Measurements from ENCODE around the gene GLI2.
A peak's percentile ranks its signal among the peaks of the same experiment; 100 is the strongest.

Gene GLI2

DNA sequence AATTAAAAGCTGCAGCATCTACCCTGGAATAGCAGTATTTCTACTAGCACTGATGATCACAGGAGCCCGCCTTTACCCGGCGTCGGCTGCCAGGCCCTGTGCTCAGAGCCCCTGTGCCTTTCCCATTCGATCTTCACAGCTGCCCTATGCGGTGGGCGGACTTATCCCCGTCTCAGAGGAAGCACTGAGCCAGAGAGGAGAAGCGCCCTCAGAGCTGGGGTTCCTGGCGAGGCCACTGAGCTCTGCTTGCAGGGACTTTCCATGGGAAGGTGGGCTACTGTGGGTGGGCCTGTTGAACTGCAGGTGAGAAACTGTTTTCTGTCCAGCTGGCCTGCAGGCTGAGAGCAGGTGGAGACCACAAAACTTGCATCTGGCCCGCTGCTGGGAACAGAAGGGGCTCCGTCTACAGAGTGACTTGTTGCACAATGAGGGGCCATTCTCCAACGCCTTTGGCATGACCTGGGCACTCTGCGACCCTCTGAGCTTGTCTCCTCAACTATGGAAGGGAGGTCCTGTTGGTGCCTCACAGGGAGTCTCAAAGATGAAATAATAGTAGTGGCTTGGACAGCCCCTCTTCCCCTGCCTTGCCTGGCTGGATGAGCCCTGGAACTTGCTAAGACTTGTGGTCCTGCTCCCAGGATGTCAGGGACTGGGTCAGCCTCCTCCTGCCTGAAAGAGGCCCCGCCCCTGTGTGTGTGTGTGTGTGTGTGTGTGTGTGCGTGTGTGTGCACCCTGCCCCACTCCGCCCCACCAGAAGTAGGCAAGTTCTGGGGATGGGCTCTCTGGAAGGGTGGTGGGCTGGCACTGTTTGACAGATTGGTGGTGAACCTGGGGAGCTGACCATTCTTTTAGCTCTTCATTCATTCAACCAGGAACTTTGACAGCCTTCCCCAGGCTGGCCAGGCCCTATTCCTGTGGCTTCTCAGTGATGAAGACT is 32.7 kb downstream of the GLI2 start (continued):
- TF ChIP-seq, protein P1, sequence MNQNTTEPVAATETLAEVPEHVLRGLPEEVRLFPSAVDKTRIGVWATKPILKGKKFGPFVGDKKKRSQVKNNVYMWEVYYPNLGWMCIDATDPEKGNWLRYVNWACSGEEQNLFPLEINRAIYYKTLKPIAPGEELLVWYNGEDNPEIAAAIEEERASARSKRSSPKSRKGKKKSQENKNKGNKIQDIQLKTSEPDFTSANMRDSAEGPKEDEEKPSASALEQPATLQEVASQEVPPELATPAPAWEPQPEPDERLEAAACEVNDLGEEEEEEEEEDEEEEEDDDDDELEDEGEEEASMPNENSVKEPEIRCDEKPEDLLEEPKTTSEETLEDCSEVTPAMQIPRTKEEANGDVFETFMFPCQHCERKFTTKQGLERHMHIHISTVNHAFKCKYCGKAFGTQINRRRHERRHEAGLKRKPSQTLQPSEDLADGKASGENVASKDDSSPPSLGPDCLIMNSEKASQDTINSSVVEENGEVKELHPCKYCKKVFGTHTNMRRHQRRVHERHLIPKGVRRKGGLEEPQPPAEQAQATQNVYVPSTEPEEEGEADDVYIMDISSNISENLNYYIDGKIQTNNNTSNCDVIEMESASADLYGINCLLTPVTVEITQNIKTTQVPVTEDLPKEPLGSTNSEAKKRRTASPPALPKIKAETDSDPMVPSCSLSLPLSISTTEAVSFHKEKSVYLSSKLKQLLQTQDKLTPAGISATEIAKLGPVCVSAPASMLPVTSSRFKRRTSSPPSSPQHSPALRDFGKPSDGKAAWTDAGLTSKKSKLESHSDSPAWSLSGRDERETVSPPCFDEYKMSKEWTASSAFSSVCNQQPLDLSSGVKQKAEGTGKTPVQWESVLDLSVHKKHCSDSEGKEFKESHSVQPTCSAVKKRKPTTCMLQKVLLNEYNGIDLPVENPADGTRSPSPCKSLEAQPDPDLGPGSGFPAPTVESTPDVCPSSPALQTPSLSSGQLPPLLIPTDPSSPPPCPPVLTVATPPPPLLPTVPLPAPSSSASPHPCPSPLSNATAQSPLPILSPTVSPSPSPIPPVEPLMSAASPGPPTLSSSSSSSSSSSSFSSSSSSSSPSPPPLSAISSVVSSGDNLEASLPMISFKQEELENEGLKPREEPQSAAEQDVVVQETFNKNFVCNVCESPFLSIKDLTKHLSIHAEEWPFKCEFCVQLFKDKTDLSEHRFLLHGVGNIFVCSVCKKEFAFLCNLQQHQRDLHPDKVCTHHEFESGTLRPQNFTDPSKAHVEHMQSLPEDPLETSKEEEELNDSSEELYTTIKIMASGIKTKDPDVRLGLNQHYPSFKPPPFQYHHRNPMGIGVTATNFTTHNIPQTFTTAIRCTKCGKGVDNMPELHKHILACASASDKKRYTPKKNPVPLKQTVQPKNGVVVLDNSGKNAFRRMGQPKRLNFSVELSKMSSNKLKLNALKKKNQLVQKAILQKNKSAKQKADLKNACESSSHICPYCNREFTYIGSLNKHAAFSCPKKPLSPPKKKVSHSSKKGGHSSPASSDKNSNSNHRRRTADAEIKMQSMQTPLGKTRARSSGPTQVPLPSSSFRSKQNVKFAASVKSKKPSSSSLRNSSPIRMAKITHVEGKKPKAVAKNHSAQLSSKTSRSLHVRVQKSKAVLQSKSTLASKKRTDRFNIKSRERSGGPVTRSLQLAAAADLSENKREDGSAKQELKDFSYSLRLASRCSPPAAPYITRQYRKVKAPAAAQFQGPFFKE (tag by site-specific recombination; IDR thresholded peaks at IDR 0.05; ENCODE audit: borderline replicate concordance): no peak
- TF ChIP-seq KLF1 (tag by site-specific recombination; IDR thresholded peaks at IDR 0.05): peak; percentile 36; the same call in 1 of the 2 replicates

DNA sequence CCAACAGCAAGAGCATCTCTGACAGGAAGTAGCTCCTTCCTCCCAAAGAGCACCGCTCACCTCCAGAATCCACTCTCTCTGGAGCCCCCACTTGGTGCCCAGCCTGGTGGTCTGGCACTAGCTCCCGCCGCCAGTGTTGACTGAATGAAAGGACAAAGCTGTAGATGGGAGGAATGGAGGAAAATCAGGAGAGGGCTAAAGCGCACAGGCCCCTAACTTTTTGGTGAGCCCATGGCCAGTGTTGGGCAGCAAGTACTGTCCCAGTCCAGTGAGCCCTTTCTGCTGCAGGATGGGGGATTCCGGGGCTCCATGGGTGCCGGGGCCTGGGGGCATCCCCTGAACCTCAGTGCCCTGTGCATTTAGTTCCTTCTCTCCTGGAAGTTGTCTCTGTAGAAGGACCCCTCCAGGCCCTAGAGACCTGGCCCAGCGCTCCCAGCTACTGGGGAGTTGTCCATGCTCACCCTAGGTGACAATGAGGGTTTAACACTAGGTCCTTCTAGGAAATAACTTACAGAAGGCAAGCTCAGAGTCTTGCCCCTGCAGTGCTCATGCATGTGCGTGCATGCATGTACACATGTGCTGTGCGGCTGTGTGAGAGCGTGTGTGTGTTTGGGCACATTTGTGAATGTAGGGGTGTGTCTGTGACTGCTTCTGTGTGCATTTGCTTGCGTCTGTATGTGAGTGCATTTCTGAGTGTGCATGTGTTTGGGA is 33.6 kb downstream of the GLI2 start:
- H3K4me3 ChIP-seq (ENCODE audit: low read depth, low read length): no peak overlapping the region
- no peaks in the 10 kb centered on the region for H3K9me3 ChIP-seq (ENCODE audit: control insufficient read depth, insufficient read depth, low read depth, low read length)
- ChIA-PET POLR2A (interaction anchor here (0.5 kb wide), 1 partner anchor 10 kb away, joined by 4 read pairs; no protein-coding TSS in a partner anchor), CTCF (interaction anchor here (0.6 kb wide), 1 partner anchor 8 kb away, joined by 4 read pairs; no protein-coding TSS in a partner anchor)
- TF ChIP-seq IKZF3 (tag by site-specific recombination; IDR thresholded peaks at IDR 0.05) (no peak), BCL11B (tag by site-specific recombination; IDR thresholded peaks at IDR 0.05; ENCODE audit: low read depth) (no peak)
- TF ChIP-seq, protein P2, sequence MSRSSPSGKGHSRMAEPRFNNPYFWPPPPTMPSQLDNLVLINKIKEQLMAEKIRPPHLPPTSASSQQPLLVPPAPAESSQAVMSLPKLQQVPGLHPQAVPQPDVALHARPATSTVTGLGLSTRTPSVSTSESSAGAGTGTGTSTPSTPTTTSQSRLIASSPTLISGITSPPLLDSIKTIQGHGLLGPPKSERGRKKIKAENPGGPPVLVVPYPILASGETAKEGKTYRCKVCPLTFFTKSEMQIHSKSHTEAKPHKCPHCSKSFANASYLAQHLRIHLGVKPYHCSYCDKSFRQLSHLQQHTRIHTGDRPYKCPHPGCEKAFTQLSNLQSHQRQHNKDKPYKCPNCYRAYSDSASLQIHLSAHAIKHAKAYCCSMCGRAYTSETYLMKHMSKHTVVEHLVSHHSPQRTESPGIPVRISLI (tag by site-specific recombination; IDR thresholded peaks at IDR 0.05): no peak
- H3K4me1 ChIP-seq (ENCODE audit: control insufficient read depth, insufficient read depth, low read length): peaks cover 8% of the 10 kb centered on the region; the same call in 1 of the 2 replicates
- no peak overlapping the region for H3K27ac ChIP-seq (ENCODE audit: extremely low read depth, low read depth, low read length)
- no peaks in the 10 kb centered on the region for H3K36me3 ChIP-seq (ENCODE audit: control insufficient read depth in 2 of 2, insufficient read depth in 1 of 2, low read length in 2 of 2)

DNA sequence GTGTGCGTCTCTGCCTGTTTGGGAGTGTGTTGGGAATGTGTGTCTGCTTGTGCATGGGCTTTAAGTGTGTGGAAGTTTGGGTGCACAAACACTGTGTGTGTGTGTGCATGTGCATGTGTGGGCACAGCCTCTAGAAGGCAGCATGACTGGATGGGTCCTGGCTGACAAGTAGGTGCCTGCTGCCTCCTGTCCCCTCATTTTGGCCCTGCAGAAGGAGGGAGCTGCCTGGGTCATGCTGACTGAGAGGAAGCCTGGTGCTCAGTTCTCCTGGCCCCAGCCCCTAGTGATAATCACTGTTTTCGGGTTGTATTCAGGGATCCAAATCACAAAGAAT is 34.1 kb downstream of the GLI2 start:
- ChIA-PET POLR2A (no interaction called here), CTCF (interaction anchor here (0.6 to 1.1 kb wide), 4 partner anchors 8 to 676 kb away, joined by 3 to 4 read pairs (median 4); no protein-coding TSS in a partner anchor)
- H3K4me3 ChIP-seq (ENCODE audit: low read depth, low read length): no peak overlapping the region
- H3K9me3 ChIP-seq (ENCODE audit: control insufficient read depth, insufficient read depth, low read depth, low read length): no peaks in the 10 kb centered on the region
- H3K4me1 ChIP-seq (ENCODE audit: control insufficient read depth, insufficient read depth, low read length): peaks cover 8% of the 10 kb centered on the region; the same call in 1 of the 2 replicates
- H3K27ac ChIP-seq (ENCODE audit: extremely low read depth, low read depth, low read length): no peak overlapping the region
- no peaks in the 10 kb centered on the region for H3K36me3 ChIP-seq (ENCODE audit: control insufficient read depth in 2 of 2, insufficient read depth in 1 of 2, low read length in 2 of 2)
- TF ChIP-seq BCL11A (tag by site-specific recombination; IDR thresholded peaks at IDR 0.05; ENCODE audit: low read depth) (no peak), ZBTB21 (tag by site-specific recombination; IDR thresholded peaks at IDR 0.05) (no peak), ZSCAN16 (tag by site-specific recombination; IDR thresholded peaks at IDR 0.05) (no peak), ZNF501 (tag by site-specific recombination; IDR thresholded peaks at IDR 0.05) (no peak), HOXD13 (CRISPR knock-in tag; IDR thresholded peaks at IDR 0.05; ENCODE audit: borderline replicate concordance) (no peak)
- TF ChIP-seq, protein P3, sequence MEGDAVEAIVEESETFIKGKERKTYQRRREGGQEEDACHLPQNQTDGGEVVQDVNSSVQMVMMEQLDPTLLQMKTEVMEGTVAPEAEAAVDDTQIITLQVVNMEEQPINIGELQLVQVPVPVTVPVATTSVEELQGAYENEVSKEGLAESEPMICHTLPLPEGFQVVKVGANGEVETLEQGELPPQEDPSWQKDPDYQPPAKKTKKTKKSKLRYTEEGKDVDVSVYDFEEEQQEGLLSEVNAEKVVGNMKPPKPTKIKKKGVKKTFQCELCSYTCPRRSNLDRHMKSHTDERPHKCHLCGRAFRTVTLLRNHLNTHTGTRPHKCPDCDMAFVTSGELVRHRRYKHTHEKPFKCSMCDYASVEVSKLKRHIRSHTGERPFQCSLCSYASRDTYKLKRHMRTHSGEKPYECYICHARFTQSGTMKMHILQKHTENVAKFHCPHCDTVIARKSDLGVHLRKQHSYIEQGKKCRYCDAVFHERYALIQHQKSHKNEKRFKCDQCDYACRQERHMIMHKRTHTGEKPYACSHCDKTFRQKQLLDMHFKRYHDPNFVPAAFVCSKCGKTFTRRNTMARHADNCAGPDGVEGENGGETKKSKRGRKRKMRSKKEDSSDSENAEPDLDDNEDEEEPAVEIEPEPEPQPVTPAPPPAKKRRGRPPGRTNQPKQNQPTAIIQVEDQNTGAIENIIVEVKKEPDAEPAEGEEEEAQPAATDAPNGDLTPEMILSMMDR (tag by site-specific recombination; IDR thresholded peaks at IDR 0.05): peak; percentile 62
